OCI-LY1 (cell line): ENCODE data around the gene CCDC186.

Experiments used
- H2AFZ ChIP-seq: fragments of 200-600 bp; sonication (generic), shearing (Covaris generic); 2 replicates; pipeline ENCODE4 v1.6.0; 2014; ENCODE audit warnings: antibody characterized with exemption, mild to moderate bottlenecking, low read length
- H3F3A ChIP-seq: fragments of 200-600 bp; sonication (generic), shearing (Covaris generic); 2 replicates; pipeline ENCODE4 v1.6.0; 2014; ENCODE audit warnings: mild to moderate bottlenecking, antibody characterized with exemption, low read length, moderate library complexity; ENCODE audit not compliant: insufficient read depth
- H3K27ac ChIP-seq: fragments of 200-600 bp; sonication (generic); 2 replicates; pipeline ENCODE4 v1.5.1; 2014; ENCODE audit warnings: low read length, mixed run types, mild to moderate bottlenecking, low read depth; ENCODE audit not compliant: poor library complexity, severe bottlenecking
- H3K27me3 ChIP-seq: fragments of 200-600 bp; sonication (generic); 2 replicates; pipeline ENCODE4 v1.6.0; 2014; ENCODE audit warnings: antibody characterized with exemption, mild to moderate bottlenecking, low read length, moderate library complexity; ENCODE audit not compliant: insufficient read depth
- H3K36me3 ChIP-seq: fragments of 200-600 bp; sonication (generic); 2 replicates; pipeline ENCODE4 v1.6.1; 2014; ENCODE audit warnings: mild to moderate bottlenecking, antibody characterized with exemption, low read length, moderate library complexity, mixed read lengths; ENCODE audit not compliant: insufficient read depth
- H3K4me1 ChIP-seq: fragments of 200-600 bp; sonication (generic); 2 replicates; pipeline ENCODE4 v1.5.1; 2014; ENCODE audit warnings: mild to moderate bottlenecking, low read length, moderate library complexity; ENCODE audit not compliant: insufficient read depth, severe bottlenecking
- H3K4me2 ChIP-seq: fragments of 200-600 bp; sonication (generic), shearing (Covaris generic); 2 replicates; pipeline ENCODE4 v1.6.1; 2014; ENCODE audit warnings: low read length
- H3K4me3 ChIP-seq: fragments of 200-600 bp; sonication (generic); 2 replicates; pipeline ENCODE4 v1.5.1; 2014; ENCODE audit warnings: low read length, low read depth, mild to moderate bottlenecking, mixed read lengths; ENCODE audit not compliant: poor library complexity, severe bottlenecking
- H3K79me2 ChIP-seq: fragments of 200-600 bp; shearing (Covaris generic); 2 replicates; pipeline ENCODE4 v1.6.1; 2016; ENCODE audit warnings: mixed run types, low read length, mixed read lengths; ENCODE audit not compliant: insufficient read depth
- H3K9ac ChIP-seq: fragments of 200-600 bp; sonication (generic), shearing (Covaris generic); 2 replicates; pipeline ENCODE4 v1.6.1; 2014; ENCODE audit warnings: mild to moderate bottlenecking, low read length, mixed read lengths
- H3K9me2 ChIP-seq: fragments of 200-600 bp; sonication (generic), shearing (Covaris generic); 2 replicates; pipeline ENCODE4 v1.6.1; 2014; ENCODE audit warnings: low read depth, mild to moderate bottlenecking, low read length, mixed read lengths
- H3K9me3 ChIP-seq: fragments of 200-600 bp; shearing (Covaris generic); 2 replicates; pipeline ENCODE4 v1.6.1; 2014; ENCODE audit warnings: low read length, mixed read lengths
- H4K20me1 ChIP-seq: fragments of 200-600 bp; sonication (generic), shearing (Covaris generic); 2 replicates; pipeline ENCODE4 v1.6.0; 2016; ENCODE audit warnings: mild to moderate bottlenecking, low read length; ENCODE audit not compliant: insufficient read depth
- CTCF ChIP-seq: fragments of 200-600 bp; sonication (generic), shearing (Covaris generic); IDR thresholded peaks from 2 replicates; pipeline ENCODE4 v1.5.1; 2017; ENCODE audit warnings: mild to moderate bottlenecking, antibody characterized with exemption, low read length, moderate library complexity, mixed read lengths
- EZH2 ChIP-seq: fragments of 200-600 bp; sonication (generic), shearing (Covaris generic); IDR thresholded peaks from 2 replicates; pipeline ENCODE4 v1.8.0; 2017; ENCODE audit warnings: borderline replicate concordance, mixed run types, mild to moderate bottlenecking, antibody characterized with exemption, low read length, moderate library complexity, mixed read lengths

CCDC186 gene

DNA sequence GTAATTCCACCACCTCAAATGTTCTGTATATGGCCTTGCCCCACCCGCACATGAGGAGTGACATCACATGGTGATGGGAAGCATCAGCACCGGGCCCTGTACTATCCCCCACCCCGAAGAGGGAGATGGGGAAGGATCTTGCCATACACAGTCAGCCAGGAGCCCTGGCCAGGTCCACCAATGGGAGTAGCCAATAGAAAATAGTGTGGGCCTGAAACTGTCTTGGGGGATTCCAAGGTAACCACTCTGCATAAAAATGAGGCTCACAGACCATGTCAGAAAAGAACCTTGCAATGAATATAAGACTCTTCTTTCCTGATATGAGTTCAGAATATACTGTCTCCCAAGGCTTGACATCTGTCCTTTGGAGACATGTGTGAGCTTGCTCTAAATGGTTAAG, 79.2 kb downstream of the CCDC186 start:
- H3K4me2 ChIP-seq = no peak overlapping the region
- no peaks in the 10 kb centered on the region for H3K9me3 ChIP-seq
- no peak overlapping the region for H2AFZ ChIP-seq
- no peak overlapping the region for H3K4me3 ChIP-seq
- no peaks in the 10 kb centered on the region for H3K79me2 ChIP-seq
- H3K9ac ChIP-seq = no peak overlapping the region
- no peaks in the 10 kb centered on the region for H3F3A ChIP-seq
- TF ChIP-seq CTCF = no peak
- TF ChIP-seq EZH2 = no peak
- no peaks in the 10 kb centered on the region; the same call in 1 of the 2 replicates for H3K36me3 ChIP-seq
- peaks cover 17% of the 10 kb centered on the region for H3K4me1 ChIP-seq
- H3K27ac ChIP-seq = no peak overlapping the region
- H3K27me3 ChIP-seq = peaks cover 10% of the 10 kb centered on the region; the same call in 1 of the 2 replicates
- no peaks in the 10 kb centered on the region for H4K20me1 ChIP-seq
- H3K9me2 ChIP-seq = no peaks in the 10 kb centered on the region

- TF ChIP-seq EZH2 (no peak), CTCF (no peak)
- no peaks in the 10 kb centered on the region for H3K27me3 ChIP-seq
- no peak overlapping the region for H3K9ac ChIP-seq
- no peak overlapping the region for H2AFZ ChIP-seq
- no peaks in the 10 kb centered on the region for H3K79me2 ChIP-seq
- H3K4me1 ChIP-seq = no peaks in the 10 kb centered on the region
- no peaks in the 10 kb centered on the region for H3K9me3 ChIP-seq
- no peaks in the 10 kb centered on the region for H3K36me3 ChIP-seq
- H3K4me2 ChIP-seq = no peak overlapping the region
- H4K20me1 ChIP-seq = no peaks in the 10 kb centered on the region
- no peaks in the 10 kb centered on the region for H3K9me2 ChIP-seq
- H3K4me3 ChIP-seq = no peak overlapping the region
- H3F3A ChIP-seq = no peaks in the 10 kb centered on the region
- H3K27ac ChIP-seq = no peak overlapping the region
Measured at GRCh38 chr10:114087655-114088054, 86.3 kb downstream of the CCDC186 start.

DNA sequence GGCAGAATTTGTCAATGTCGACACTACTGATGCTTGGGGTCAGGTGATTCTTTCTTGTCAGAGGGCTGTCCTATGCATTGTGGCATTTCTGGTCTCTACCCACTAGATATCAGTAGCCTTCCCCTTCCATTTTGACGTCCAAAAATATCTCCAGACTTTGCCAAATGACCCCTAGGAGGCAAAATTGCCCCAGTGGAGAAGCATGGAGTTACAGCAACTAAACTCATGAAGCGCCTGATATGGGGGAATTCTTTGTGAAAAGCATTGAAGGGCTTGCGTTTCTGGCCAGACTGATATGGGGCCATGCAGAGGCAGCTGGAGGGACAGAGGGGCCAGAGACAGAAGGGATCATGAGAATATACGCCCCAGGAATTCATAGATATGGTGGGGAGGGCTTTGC, 86.7 kb downstream of the CCDC186 start:
- Histone ChIP-seq H3K36me3 (no peaks in the 10 kb centered on the region), H3K9me2 (no peaks in the 10 kb centered on the region), H3K4me2 (no peak overlapping the region)

More for the DNA sequence above, 86.7 kb downstream of the CCDC186 start:
- no peaks in the 10 kb centered on the region for H3K79me2 ChIP-seq
- no peaks in the 10 kb centered on the region for H4K20me1 ChIP-seq
- no peaks in the 10 kb centered on the region for H3F3A ChIP-seq
- no peak overlapping the region for H3K9ac ChIP-seq
- H3K4me1 ChIP-seq = no peaks in the 10 kb centered on the region
- TF ChIP-seq CTCF (no peak), EZH2 (no peak)
- no peaks in the 10 kb centered on the region for H3K27me3 ChIP-seq
- H3K9me3 ChIP-seq = no peaks in the 10 kb centered on the region
- no peak overlapping the region for H3K27ac ChIP-seq
- no peak overlapping the region for H3K4me3 ChIP-seq
- H2AFZ ChIP-seq = no peak overlapping the region
